Measurements from ENCODE around the gene SCAF1.

DNA sequence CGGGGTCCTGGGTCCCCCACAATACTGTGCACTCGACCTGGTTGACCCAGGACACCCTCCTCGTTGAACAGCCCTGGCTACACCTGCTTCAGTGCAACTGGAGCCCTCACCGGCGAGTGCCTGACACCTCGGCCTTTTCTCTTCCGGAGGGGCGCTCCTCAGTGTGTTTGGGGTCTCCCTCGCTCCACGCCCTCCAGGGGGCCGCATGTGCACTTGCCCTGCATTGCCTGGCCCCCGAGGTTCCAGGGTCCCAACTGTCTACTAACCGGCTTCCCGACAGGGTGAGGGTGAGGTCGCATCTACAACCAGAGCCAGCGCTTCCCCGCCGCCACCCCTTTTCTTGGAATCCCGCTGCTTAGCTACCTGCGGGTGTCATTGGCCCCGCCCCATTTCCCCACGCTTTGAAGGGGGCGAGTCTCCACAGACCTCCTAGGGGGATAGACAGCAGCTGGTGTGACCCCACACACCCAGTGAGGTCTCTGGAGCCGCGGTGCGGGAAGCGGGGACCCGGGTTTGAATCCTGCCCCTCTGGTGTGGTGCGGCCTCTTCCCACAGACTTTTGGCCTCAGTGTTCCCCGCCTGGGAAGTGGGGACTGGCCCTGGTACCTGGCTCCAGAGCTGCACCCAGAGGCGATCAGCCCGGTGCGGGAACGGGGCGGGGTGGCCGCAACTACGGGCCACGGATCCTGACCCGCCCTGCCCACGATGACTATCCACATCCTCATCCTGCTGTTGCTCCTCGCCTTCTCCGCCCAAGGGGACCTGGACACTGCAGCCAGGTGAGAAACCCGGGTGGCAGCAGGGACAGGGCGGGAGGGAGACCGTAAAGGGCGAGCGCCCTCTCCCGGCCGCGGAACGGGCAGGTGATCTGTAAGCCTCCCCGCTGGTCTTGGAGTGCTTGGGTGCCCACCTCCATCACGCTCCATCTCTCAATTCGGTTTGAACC is 47.4 kb downstream of the SCAF1 start, which contains the start of gene ADM5:
- TF ChIP-seq MBD4 (IDR thresholded peaks at IDR 0.05; ENCODE audit: borderline replicate concordance, low read length), result no peak
- TF ChIP-seq, protein P1, sequence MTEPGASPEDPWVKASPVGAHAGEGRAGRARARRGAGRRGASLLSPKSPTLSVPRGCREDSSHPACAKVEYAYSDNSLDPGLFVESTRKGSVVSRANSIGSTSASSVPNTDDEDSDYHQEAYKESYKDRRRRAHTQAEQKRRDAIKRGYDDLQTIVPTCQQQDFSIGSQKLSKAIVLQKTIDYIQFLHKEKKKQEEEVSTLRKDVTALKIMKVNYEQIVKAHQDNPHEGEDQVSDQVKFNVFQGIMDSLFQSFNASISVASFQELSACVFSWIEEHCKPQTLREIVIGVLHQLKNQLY (CRISPR knock-in tag; IDR thresholded peaks at IDR 0.05), result no peak
- no peak for TF ChIP-seq ZNF619 (CRISPR knock-in tag; IDR thresholded peaks at IDR 0.05)
- TF ChIP-seq, protein P2, sequence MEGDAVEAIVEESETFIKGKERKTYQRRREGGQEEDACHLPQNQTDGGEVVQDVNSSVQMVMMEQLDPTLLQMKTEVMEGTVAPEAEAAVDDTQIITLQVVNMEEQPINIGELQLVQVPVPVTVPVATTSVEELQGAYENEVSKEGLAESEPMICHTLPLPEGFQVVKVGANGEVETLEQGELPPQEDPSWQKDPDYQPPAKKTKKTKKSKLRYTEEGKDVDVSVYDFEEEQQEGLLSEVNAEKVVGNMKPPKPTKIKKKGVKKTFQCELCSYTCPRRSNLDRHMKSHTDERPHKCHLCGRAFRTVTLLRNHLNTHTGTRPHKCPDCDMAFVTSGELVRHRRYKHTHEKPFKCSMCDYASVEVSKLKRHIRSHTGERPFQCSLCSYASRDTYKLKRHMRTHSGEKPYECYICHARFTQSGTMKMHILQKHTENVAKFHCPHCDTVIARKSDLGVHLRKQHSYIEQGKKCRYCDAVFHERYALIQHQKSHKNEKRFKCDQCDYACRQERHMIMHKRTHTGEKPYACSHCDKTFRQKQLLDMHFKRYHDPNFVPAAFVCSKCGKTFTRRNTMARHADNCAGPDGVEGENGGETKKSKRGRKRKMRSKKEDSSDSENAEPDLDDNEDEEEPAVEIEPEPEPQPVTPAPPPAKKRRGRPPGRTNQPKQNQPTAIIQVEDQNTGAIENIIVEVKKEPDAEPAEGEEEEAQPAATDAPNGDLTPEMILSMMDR (CRISPR knock-in tag; IDR thresholded peaks at IDR 0.05), result no peak
- TF ChIP-seq, protein P3, sequence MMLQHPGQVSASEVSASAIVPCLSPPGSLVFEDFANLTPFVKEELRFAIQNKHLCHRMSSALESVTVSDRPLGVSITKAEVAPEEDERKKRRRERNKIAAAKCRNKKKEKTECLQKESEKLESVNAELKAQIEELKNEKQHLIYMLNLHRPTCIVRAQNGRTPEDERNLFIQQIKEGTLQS (CRISPR knock-in tag; IDR thresholded peaks at IDR 0.05), result no peak
- TF ChIP-seq, protein P4, sequence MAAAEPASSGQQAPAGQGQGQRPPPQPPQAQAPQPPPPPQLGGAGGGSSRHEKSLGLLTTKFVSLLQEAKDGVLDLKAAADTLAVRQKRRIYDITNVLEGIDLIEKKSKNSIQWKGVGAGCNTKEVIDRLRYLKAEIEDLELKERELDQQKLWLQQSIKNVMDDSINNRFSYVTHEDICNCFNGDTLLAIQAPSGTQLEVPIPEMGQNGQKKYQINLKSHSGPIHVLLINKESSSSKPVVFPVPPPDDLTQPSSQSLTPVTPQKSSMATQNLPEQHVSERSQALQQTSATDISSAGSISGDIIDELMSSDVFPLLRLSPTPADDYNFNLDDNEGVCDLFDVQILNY (CRISPR knock-in tag; conservative IDR thresholded peaks at IDR 0.05), result no peak
- TF ChIP-seq ZNF24 (IDR thresholded peaks at IDR 0.05), result no peak
- TF ChIP-seq RXRA (CRISPR knock-in tag; IDR thresholded peaks at IDR 0.05), result no peak
- TF ChIP-seq MYC (CRISPR knock-in tag; IDR thresholded peaks at IDR 0.05; ENCODE audit: borderline replicate concordance), result no peak
- no peak for TF ChIP-seq NFIC (IDR thresholded peaks at IDR 0.05; ENCODE audit: low read length)
- TF ChIP-seq, protein P5, sequence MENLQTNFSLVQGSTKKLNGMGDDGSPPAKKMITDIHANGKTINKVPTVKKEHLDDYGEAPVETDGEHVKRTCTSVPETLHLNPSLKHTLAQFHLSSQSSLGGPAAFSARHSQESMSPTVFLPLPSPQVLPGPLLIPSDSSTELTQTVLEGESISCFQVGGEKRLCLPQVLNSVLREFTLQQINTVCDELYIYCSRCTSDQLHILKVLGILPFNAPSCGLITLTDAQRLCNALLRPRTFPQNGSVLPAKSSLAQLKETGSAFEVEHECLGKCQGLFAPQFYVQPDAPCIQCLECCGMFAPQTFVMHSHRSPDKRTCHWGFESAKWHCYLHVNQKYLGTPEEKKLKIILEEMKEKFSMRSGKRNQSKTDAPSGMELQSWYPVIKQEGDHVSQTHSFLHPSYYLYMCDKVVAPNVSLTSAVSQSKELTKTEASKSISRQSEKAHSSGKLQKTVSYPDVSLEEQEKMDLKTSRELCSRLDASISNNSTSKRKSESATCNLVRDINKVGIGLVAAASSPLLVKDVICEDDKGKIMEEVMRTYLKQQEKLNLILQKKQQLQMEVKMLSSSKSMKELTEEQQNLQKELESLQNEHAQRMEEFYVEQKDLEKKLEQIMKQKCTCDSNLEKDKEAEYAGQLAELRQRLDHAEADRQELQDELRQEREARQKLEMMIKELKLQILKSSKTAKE (CRISPR knock-in tag; IDR thresholded peaks at IDR 0.05; ENCODE audit: borderline replicate concordance), result no peak
- TF ChIP-seq NR1H2 (CRISPR knock-in tag; IDR thresholded peaks at IDR 0.05; ENCODE audit: borderline replicate concordance, low read depth), result no peak

Data from HepG2 (cell line).